ENCODE measurements around the gene LAMB2. TPM values are rescaled to one million over a fixed set of nuclear protein-coding genes. Genes with fewer than 3 reads are reported as not detected.

Gene LAMB2
- polyA plus RNA-seq, 1 of the 3 experiments (the other 2 are of a cell fraction): 332 TPM

DNA sequence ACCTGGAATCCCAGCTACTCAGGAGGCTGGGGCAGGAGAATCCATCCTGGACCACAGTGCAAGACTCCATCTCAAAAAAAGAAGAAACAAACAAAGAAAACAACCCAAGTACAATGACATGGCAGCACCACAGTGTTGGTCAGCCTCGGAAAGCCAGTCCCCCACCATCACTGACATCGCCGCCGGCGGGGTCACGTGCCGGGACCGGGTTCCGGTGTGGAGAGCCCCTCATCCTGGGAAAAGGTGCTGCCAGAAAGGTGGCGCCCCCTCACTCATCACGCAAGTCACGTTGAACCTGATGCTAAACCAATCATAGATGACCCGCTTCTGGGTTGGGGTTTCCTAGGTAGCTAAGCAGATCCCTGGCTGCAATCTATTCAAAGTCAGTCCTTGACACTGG lies 56.7 kb downstream of the LAMB2 start (continued):
- TF ChIP-seq GATA2 (CRISPR knock-in tag; IDR thresholded peaks at IDR 0.05) (no peak), SIN3A (IDR thresholded peaks at IDR 0.05; ENCODE audit: borderline replicate concordance, low read depth, low read length) (no peak), TEAD4 (IDR thresholded peaks at IDR 0.05; ENCODE audit: borderline replicate concordance, insufficient read depth) (no peak), YY1 (IDR thresholded peaks at IDR 0.05; ENCODE audit: low read depth) (no peak), NRF1 (IDR thresholded peaks at IDR 0.05; ENCODE audit: low read depth, low read length) (no peak), JUND (IDR thresholded peaks at IDR 0.05) (no peak), TAF1 (IDR thresholded peaks at IDR 0.05; ENCODE audit: borderline replicate concordance, low read depth, low read length) (no peak)

Small RNAs within 50 kb of the gene (small RNA-seq; reads per million reads assigned to genes)
- gene RN7SL182P: 0 reads per million in 7 experiments

Other genes with a start within 250 kb of the LAMB2 start
- gene SLC25A20, start 234.2 kb downstream of the LAMB2 start, polyA plus RNA-seq (2012; rRNA removed): 30.3 and 41.9 TPM in 2 replicates
- 69.7 and 94.4 TPM in 2 replicates for gene ARIH2, start 214.2 kb downstream of the LAMB2 start, polyA plus RNA-seq (2012; rRNA removed)
- gene P4HTM, start 142.8 kb downstream of the LAMB2 start, polyA plus RNA-seq (2012; rRNA removed): 21.0 and 21.4 TPM in 2 replicates
- 230 and 277 TPM in 2 replicates for gene WDR6, start 125.7 kb downstream of the LAMB2 start, polyA plus RNA-seq (2012; rRNA removed)
- 82.7 and 99.4 TPM in 2 replicates for gene DALRD3, start 114.5 kb downstream of the LAMB2 start, polyA plus RNA-seq (2012; rRNA removed)
- 85.3 and 104 TPM in 2 replicates for gene NDUFAF3, start 110.9 kb downstream of the LAMB2 start, polyA plus RNA-seq (2012; rRNA removed)
- gene IMPDH2, start 103.7 kb downstream of the LAMB2 start, polyA plus RNA-seq (2012; rRNA removed): 305 and 346 TPM in 2 replicates
- gene QRICH1, start 39.0 kb downstream of the LAMB2 start, polyA plus RNA-seq (2012; rRNA removed): 58.5 and 67.0 TPM in 2 replicates
- gene QARS1, start 28.3 kb downstream of the LAMB2 start, polyA plus RNA-seq (2012; rRNA removed): 311 and 381 TPM in 2 replicates
- gene USP19, start 12.2 kb downstream of the LAMB2 start, polyA plus RNA-seq (2012; rRNA removed): 75.6 and 80.5 TPM in 2 replicates
- 40.9 and 43.6 TPM in 2 replicates for gene CCDC71, start 33.3 kb upstream of the LAMB2 start, polyA plus RNA-seq (2012; rRNA removed)
- 35.3 and 40.6 TPM in 2 replicates for gene KLHDC8B, start 38.5 kb upstream of the LAMB2 start, polyA plus RNA-seq (2012; rRNA removed)
- 4.2 and 5.8 TPM in 2 replicates for gene C3orf62, start 144.2 kb upstream of the LAMB2 start, polyA plus RNA-seq (2012; rRNA removed)
- gene USP4, start 207.0 kb upstream of the LAMB2 start, polyA plus RNA-seq (2012; rRNA removed): 33.2 and 45.6 TPM in 2 replicates
- gene GPX1, start 225.3 kb upstream of the LAMB2 start, polyA plus RNA-seq (2012; rRNA removed): 661 and 815 TPM in 2 replicates